Measurements from ENCODE around the gene CLMN.

The CLMN gene

GRCh38 chr14:95232894-95233584 lies 86.7 kb downstream of the CLMN start:
- no peak for TF ChIP-seq CTCF (IDR thresholded peaks at IDR 0.05; ENCODE audit: low read length, missing control alignments)
- DNase-seq (ENCODE audit: low read depth) = no peak
- no peak overlapping the region for H3K4me3 ChIP-seq (replicated peaks; ENCODE audit: low read depth, low read length)

- H3K4me3 ChIP-seq (replicated peaks; ENCODE audit: low read depth, low read length) = no peak overlapping the region
- no peak for TF ChIP-seq CTCF (IDR thresholded peaks at IDR 0.05; ENCODE audit: low read length, missing control alignments)
- no peak for DNase-seq (ENCODE audit: low read depth)
Observed at GRCh38 chr14:95231966-95232633, 87.6 kb downstream of the CLMN start.

GRCh38 chr14:95229749-95230148 lies 90.0 kb downstream of the CLMN start:
- TF ChIP-seq CTCF (IDR thresholded peaks at IDR 0.05; ENCODE audit: low read length, missing control alignments) = no peak
- H3K4me3 ChIP-seq (replicated peaks; ENCODE audit: low read depth, low read length) = no peak overlapping the region
- DNase-seq (ENCODE audit: low read depth) = no peak

- no peak for TF ChIP-seq CTCF (IDR thresholded peaks at IDR 0.05; ENCODE audit: low read length, missing control alignments)
- H3K4me3 ChIP-seq (replicated peaks; ENCODE audit: low read depth, low read length) = no peak overlapping the region
- no peak for DNase-seq (ENCODE audit: low read depth)
Observed at GRCh38 chr14:95228240-95228639, 91.5 kb downstream of the CLMN start.

GRCh38 chr14:95227279-95227860 lies 92.3 kb downstream of the CLMN start:
- H3K4me3 ChIP-seq (replicated peaks; ENCODE audit: low read depth, low read length) = no peak overlapping the region
- DNase-seq (ENCODE audit: low read depth) = peak; percentile 38
- no peak for TF ChIP-seq CTCF (IDR thresholded peaks at IDR 0.05; ENCODE audit: low read length, missing control alignments)

- no peak for TF ChIP-seq CTCF (IDR thresholded peaks at IDR 0.05; ENCODE audit: low read length, missing control alignments)
Observed at GRCh38 chr14:95226801-95227200, 92.9 kb downstream of the CLMN start.

More at GRCh38 chr14:95226801-95227200, 92.9 kb downstream of the CLMN start:
- H3K4me3 ChIP-seq (replicated peaks; ENCODE audit: low read depth, low read length) = no peak overlapping the region
- no peak for DNase-seq (ENCODE audit: low read depth)
